LNCaP clone FGC (cell line): ENCODE data around the gene PEPD.

Experiments used
- DNase-seq: peaks from one replicate; pipeline ENCODE4 v3.0.0-alpha.2; 2011; ENCODE audit warnings: low read depth
- H3K4me3 ChIP-seq: 2 replicates; pipeline ENCODE4 v1.5.1; 2011; ENCODE audit warnings: mild to moderate bottlenecking, low read depth, low read length, control low read depth
- CTCF ChIP-seq: IDR thresholded peaks from 2 replicates; pipeline ENCODE4 v1.5.1; 2012; ENCODE audit warnings: mild to moderate bottlenecking; ENCODE audit not compliant: control insufficient read depth, insufficient read depth; ENCODE audit errors: extremely low read depth

The PEPD gene

GRCh38 chr19:33382006-33382405 lies 139.6 kb downstream of the PEPD start:
- H3K4me3 ChIP-seq = no peak overlapping the region
- no peak for DNase-seq
- TF ChIP-seq CTCF = no peak

DNA sequence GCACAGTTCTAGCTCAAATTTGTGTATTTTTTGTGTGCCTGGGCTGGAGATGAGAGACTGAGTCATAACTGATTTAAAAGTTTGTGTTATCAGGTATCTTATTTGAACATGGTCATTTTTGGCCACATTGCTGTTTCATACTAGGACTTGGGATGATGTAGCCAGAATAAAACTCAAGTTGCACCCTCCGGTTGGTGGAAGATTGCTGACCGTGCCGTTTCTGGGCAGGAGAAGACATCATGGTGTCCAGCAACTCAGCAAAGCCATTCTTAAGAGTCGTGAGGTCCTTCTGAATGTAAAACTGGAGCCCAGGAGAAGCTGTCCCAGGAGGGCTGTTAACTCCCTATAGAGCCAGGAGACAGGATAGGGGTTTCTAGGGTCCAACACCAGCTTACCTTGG lies 140.5 kb downstream of the PEPD start:
- no peak for DNase-seq
- no peak for TF ChIP-seq CTCF
- no peak overlapping the region for H3K4me3 ChIP-seq

GRCh38 chr19:33379151-33379829 lies 142.3 kb downstream of the PEPD start:
- TF ChIP-seq CTCF = no peak
- H3K4me3 ChIP-seq = no peak overlapping the region
- DNase-seq = no peak

DNA sequence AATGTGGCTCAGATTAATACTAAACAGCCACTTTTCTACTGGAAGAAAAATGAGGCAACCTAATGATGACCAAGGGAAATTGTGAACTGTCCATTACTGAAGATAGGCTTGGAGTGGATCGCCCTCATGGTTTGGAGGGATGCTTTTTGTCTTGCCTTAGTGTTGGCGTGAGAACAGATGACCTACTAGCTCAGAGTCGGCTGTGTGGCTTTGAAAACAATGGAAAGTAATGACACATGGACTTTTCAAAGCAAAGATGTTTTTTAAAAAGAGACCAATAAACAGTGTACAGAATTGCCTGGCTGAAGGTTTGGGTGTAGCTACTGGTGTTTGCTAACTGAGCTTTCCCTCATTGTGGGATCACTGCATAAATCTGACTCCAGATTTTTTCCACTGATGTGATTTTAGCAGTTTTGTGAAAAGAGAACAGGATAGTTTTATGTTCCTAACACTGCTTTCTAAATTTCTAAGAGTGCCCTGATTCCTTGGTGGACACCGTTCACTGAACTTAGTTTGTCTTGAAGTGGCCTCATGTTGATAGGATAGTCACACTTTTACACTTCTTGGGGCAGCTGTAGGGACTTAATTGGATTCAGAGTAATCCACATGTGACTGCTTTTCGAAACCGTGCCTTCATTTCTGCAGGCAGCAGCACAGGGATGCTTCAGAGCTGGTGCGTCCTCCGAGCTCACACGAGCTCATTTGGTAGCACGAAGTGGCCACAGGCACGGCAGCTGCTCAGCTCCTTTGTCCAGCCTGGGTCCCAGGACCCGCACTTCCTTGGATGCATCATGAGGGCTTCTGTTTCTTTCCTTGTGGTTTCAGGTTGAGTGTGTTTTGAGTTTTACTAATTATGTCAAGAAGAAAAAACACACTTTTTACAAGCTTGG lies 143.8 kb downstream of the PEPD start:
- TF ChIP-seq CTCF = no peak
- H3K4me3 ChIP-seq = no peak overlapping the region
- no peak for DNase-seq

- H3K4me3 ChIP-seq = no peak overlapping the region
- DNase-seq = no peak
- TF ChIP-seq CTCF = no peak
Observed at GRCh38 chr19:33376941-33377557, 144.5 kb downstream of the PEPD start.

- H3K4me3 ChIP-seq = no peak overlapping the region
- DNase-seq = peak; percentile 54
- no peak for TF ChIP-seq CTCF
Observed at GRCh38 chr19:33376423-33376822, 145.2 kb downstream of the PEPD start.
